Ecto neural progenitor cell (in vitro differentiated cells): ENCODE measurements around the gene RUSC1.
"Not testable (repeated sequence)": the region's sequence is repeated elsewhere in the genome, so short reads cannot be mapped to it uniquely, and the experiment has no call there.

Experiments
- DNase-seq: peaks from one replicate; pipeline ENCODE4 v3.0.0-alpha.2; 2018; ENCODE audit warnings: low spot score

RUSC1 gene

DNA sequence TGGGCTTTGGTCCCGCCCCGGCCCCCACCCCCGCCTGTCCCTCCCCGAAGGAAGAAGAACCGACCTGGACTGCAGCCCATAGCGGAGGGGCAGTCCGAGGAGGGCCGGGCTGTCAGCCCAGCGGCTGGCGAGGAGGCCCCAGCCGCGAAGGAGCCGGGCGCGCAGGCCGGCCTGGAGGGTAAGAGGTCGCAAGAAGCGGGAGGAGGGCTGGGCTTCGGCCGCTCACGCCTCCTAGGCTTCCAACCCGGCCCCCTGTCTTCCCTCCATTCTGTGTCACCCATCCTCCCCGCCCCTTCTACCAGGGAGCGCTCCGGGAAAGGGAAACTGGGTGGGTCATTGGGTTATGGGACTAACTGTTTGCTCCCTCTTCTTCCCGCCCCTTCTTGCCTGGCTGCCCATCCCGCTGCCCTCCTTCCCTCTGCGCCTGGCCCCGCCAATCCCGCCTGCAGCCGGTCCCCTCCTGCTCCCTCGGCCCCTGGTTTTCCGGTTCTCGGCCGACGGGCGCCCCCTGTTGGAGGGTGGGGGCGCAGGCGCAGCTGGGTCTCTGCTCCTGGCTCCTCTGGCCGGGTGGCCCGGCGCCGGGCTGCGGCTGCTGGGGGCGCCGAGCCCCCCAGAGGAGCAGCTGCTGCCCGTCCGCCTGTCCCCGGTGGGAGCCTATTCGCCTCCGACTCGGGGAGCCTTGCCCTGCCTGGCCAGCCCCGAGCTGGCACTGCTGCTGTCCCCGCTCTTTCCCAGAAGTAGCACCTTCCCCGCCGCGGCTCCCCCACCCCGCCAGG is 2.4 kb downstream of the RUSC1 start:
- DNase-seq: peak; percentile 97

DNA sequence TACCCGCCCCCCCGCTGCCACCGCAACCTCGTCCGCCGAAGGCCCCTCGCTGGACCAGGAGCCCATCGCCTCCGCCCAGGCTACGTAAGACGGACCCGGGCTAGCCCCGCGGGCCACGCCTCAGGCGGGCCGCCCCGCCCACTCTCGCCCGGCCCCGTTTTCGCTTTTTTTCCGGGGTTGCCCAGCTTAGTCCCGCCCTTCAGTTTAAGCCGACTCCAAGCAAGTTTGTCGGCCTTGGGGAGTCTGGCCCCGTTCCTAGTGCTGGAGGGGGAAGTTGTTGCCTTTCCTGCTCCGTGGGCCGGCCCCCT is 3.0 kb downstream of the RUSC1 start:
- peak; percentile 92 for DNase-seq

DNA sequence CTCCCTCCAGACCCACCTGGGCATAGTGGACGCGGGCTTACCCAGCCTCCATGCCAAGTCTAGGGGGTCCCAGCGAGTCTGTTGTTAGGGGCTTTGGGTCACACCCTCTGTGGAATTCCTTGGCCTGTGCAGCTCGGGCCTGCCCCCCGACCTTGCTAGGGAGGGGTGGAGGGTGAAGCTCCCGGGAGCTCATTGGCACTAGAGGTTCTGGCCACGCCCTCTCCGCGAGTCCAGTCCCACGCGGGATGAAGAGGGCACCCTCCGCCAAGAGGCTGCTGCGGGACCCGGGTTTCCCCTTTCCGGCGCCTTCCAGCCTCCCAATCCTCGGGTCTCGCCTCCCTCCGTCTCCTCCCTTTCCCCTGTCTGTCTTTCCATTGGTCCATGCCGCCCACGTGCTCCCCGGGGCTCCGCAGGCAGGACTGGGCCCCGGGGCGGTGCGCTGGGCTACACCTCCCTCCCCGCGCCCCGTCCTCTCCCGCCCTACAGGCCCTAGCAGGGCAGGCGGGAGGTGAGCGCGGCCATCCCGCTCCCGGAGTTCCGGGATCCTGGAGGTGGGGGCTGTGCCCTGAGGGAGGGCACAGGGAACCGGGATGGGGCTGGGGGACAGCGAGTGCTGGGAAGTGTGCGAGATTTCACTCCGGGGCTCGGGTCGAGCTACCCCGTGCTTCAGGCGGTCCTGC is 3.5 kb downstream of the RUSC1 start:
- DNase-seq: peak; percentile 95

DNA sequence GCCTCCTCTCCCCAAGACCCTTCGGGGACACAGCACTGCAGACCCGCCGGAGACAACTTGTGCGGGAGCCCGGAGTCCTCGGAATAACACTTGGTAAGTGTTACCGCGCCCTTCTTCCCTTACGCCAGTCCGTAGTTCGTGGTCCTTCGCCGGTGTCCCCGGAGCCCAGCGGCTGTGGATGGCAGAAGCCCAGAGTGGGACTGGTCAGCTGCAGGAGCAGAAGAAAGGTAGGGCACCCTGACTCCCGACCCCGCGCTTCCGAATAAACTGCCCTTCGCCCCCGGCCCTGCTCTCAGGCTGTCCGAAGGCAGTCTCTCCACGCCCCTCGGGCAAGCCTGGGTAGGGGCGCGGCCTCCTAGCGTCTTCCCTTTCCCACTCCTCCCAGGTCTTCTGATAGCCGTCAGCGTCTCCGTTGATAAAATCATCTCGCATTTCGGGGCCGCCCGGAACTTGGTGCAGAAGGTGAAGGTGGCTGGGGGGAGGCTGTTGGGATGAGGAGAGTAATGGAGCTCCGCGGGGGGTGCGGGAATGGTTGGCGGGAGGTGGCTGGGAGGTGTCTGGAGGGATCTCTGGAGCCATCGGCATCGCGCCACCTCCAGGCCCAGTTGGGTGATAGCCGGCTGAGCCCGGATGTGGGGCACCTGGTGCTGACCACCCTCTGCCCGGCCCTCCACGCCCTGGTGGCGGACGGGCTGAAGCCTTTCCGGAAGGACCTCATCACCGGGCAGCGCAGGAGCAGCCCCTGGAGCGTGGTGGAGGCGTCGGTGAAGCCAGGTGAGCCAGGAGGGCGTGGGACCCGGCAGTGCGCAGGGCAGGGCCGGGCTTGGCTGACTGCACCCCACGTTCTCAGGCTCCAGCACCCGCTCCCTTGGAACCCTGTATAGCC is 4.3 kb downstream of the RUSC1 start:
- DNase-seq: peak; percentile 83

DNA sequence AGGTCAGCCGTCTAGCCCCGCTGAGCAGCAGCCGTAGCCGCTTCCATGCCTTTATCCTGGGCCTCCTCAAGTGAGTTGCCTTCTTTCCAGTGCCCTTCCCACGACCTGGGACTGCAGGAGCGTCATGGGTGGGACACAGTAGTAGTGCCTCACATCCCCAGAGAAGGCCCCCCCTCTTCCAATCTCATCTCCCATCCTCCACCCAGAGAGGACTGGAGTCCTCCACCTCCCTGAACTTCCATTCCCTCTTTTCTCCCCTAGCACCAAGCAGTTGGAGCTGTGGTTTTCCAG is 4.9 kb downstream of the RUSC1 start:
- DNase-seq: no peak

GRCh38 chr1:155326020-155326526 is 5.4 kb downstream of the RUSC1 start:
- DNase-seq: no peak

DNA sequence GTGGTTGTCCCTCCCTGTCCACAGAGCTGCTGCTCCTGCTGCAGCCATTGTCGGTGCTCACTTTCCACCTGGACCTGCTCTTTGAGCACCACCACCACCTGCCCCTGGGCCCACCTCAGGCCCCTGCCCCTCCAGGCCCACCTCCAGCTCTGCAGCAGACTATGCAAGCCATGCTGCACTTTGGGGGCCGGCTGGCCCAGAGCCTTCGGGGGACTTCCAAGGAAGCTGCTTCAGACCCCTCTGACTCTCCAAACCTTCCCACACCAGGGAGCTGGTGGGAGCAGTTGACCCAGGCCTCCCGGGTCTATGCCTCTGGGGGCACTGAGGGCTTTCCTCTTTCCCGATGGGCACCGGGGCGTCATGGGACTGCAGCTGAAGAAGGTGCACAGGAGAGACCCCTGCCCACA is 5.9 kb downstream of the RUSC1 start:
- DNase-seq: no peak

GRCh38 chr1:155327981-155328380 is 7.3 kb downstream of the RUSC1 start:
- no peak for DNase-seq

DNA sequence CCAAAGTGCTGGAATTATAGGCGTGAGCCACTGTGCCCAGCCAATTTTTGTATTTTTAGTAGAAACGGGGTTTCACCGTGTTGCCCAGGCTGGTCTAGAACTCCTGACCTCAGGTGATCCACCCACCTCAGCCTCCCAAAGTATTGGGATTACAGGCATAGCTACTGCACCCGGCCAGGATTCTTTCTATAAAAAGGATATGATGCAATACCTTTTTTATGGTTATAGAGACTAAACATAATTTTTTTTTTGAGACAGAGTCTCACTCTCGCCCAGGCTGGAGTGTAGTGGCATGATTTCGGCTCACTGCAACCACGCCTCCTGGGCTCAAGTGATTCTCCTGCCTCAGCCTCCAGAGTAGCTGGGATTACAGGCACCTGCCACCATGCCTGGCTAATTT is 8.2 kb downstream of the RUSC1 start:
- DNase-seq: not testable (repeated sequence)

- no peak for DNase-seq
These were observed 9.4 kb downstream of the RUSC1 start for GRCh38 chr1:155329980-155330598.

- no peak for DNase-seq
These were observed 14.3 kb downstream of the RUSC1 start for GRCh38 chr1:155334962-155335361.

- DNase-seq: no peak
These were observed 18.9 kb downstream of the RUSC1 start for GRCh38 chr1:155339515-155340097.

DNA sequence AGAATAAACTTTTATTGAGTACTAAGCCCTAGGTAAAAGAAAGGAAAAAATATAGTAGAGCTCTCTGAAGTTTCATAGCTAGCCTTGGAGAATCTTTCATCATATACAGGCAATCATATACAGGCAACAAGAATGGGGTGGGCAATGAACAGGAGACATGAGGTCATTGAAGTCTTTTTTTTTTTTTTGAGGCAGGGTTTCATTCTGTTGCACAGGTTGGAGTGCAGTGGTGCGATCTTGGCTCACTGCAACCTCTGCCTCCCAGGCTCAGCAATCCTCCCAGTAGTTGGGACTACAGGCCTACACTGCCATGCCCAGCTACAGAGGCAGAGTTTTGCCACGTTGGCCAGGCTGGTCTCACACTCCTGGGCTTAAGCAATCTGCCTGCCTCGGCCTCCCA is 22.1 kb downstream of the RUSC1 start:
- no peak for DNase-seq

GRCh38 chr1:155352631-155353030 is 31.9 kb downstream of the RUSC1 start:
- DNase-seq: no peak

DNA sequence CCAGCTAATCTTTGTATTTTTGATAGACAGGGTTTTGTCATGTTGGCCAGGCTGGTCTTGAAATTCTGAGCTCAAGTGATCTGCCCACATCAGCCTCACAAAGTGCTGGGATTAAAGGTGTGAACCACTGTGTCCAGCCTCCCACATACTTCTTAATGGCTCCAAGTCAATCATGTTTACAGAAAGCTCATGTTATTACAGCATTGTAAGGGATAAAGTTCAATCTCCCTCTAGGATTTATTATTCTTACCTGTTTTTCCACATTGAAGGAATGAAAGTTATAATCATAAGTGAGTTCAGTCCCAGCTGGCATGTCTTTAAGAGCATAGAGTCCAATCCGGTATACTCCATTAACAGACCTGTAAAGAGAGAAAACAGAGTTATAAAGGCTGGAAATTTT is 39.4 kb downstream of the RUSC1 start:
- DNase-seq: no peak

DNA sequence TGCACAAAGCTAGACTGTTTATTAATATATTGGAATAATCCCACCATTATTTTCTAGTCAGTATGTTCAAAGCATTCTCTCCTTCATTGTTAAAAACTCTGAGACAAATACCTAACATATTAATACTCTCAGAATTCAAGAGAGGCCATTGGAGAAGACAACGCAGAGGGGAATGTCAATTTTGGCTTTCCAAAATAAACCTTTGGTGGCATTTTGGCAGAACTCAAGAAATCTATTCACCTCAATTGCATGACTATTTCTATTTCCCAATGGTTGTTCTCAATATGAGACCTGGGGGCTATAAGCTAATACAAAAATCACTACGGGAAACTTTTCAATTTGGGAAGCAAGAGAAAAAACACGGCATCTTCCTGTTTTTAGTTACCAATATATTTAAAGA is 58.5 kb downstream of the RUSC1 start:
- DNase-seq: no peak

DNA sequence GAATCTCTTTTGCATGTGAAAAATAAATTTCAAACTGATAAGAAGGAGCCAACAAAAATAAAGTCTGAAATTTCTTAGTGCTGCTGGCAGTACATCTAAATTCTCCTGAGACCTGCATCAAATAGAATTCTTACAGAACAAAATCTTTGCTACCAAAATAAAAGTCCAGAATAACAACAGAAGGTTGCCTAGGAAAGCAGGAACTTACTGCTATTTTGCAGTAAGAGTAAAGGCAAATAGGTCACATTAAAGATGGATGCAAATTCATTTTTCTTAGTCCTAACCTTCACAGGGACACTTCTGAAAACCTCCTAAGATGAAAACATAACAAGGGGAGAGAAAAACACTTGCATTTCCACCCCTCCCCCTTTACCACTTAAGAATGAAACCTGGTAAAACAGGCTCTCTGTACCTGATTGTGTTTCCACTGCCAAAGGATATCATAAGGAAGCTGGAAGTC is 59.0 kb downstream of the RUSC1 start:
- no peak for DNase-seq
